ENCODE results near the gene SLC39A11. TPM values are rescaled to one million over a fixed set of nuclear protein-coding genes. Genes with fewer than 3 reads are reported as not detected.

The SLC39A11 gene
- total RNA-seq, 1 donor from 2014 or later: 34.8 TPM

DNA sequence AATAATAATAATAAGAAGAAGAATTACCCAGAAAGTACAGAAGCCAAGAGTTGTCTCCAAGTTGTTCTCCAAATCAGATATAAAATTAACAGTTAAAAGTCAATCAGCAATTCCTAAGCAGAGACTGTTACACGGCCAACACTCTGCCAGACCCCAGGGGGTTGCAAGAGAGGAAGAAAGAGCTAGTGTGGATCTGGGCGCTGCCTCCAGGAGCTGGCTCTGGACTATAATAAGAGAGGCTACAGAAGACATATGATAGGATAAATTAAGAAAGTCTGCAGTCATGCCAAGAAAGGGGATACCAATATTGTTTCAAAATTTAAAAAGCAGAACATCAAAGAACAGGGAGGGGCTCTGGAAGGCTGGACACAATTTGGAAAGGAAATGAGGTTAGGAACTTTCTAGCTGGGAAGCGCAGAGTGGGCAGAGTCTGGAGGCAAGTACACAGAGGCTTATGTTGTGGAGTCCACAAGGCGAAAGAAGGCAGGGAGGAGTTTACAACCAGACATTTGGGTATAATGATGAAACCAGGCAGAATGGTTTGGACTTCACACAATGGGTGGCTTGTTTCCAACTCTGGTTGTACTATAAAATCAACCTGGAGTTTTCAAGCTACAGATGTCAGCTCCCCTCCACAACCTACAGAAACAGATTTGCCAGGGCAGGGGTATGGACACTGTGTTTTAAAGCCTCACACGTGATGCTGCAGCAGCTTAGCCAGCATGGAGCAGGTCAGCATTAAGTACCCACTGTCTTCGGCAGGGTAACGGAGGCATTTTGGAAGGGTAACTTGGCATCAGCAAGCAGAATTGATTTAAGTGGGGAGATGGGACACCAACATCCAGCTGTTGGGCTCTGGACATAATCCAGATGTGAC is 49.4 kb downstream of the SLC39A11 start:
- TF ChIP-seq, protein P1, sequence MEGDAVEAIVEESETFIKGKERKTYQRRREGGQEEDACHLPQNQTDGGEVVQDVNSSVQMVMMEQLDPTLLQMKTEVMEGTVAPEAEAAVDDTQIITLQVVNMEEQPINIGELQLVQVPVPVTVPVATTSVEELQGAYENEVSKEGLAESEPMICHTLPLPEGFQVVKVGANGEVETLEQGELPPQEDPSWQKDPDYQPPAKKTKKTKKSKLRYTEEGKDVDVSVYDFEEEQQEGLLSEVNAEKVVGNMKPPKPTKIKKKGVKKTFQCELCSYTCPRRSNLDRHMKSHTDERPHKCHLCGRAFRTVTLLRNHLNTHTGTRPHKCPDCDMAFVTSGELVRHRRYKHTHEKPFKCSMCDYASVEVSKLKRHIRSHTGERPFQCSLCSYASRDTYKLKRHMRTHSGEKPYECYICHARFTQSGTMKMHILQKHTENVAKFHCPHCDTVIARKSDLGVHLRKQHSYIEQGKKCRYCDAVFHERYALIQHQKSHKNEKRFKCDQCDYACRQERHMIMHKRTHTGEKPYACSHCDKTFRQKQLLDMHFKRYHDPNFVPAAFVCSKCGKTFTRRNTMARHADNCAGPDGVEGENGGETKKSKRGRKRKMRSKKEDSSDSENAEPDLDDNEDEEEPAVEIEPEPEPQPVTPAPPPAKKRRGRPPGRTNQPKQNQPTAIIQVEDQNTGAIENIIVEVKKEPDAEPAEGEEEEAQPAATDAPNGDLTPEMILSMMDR (IDR thresholded peaks at IDR 0.05): no peak
- ChIA-PET POLR2A (no interaction called here), CTCF (no interaction called here)
- Mint-ChIP-seq H3K27ac (no peak overlapping the region), H3K27me3 (no peaks in the 10 kb centered on the region), H3K4me3 (no peak overlapping the region), H3K9me3 (peaks cover 6% of the 10 kb centered on the region), H3K4me1 (peaks cover 4% of the 10 kb centered on the region), H3K36me3 (ENCODE audit: low read depth) (peaks cover 18% of the 10 kb centered on the region)
- ATAC-seq (ENCODE audit: low read depth): no peak
- DNase-seq: no peak
- intact Hi-C loops (cut with micrococcal nuclease): no loop called here

DNA sequence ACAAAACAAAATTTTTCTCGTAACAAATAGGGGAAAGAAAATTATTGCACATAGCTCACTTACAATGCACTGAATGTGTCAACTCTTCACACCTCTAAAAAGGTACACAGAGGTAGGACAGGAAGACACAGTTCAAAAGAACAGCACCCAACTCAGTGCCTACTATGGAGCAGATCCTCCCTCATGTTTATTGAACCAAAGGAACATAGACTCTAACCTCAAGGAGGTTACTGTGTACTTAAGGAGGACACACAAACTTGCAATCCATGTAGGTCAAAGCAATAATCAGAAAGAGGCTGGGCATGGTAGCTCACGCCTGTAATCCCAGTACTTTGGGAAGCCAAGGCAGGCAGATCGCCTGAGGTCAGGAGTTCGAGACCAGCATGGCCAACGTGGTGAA is 50.3 kb downstream of the SLC39A11 start:
- Mint-ChIP-seq H3K4me3 (no peak overlapping the region), H3K27ac (no peak overlapping the region), H3K36me3 (ENCODE audit: low read depth) (peaks cover 22% of the 10 kb centered on the region), H3K4me1 (peaks cover 4% of the 10 kb centered on the region), H3K27me3 (no peaks in the 10 kb centered on the region), H3K9me3 (peaks cover 5% of the 10 kb centered on the region)
- intact Hi-C loops (cut with micrococcal nuclease): no loop called here
- TF ChIP-seq, protein P1 (IDR thresholded peaks at IDR 0.05): no peak
- DNase-seq (no peak), ATAC-seq (ENCODE audit: low read depth) (no peak)
- POLR2A ChIA-PET: no interaction called here
- CTCF ChIA-PET: no interaction called here

DNA sequence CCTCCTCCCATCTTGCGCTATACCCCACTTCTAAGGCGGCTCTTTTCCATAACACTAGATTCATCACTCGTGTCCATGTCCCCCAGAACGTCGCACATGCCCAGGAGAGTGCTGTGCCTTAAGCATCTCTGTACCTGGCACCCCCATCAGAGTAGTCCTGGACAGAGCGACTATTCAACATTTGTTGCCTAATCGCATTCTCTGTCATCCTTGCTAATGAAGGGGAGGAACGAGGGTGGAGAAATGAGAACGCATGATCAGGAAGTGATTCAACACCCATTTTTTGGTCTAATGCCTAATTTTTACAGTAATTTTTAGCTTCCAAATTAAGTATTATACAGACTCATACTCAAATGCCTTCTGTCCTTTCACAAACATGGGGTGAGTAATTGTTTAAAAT is 53.2 kb downstream of the SLC39A11 start:
- ChIA-PET CTCF (no interaction called here), POLR2A (no interaction called here)
- no peak overlapping the region for H3K27ac Mint-ChIP-seq
- H3K4me1 Mint-ChIP-seq: no peaks in the 10 kb centered on the region
- intact Hi-C loops (cut with micrococcal nuclease): no loop called here
- no peaks in the 10 kb centered on the region for H3K27me3 Mint-ChIP-seq
- no peak for DNase-seq
- TF ChIP-seq, protein P1 (IDR thresholded peaks at IDR 0.05): no peak
- peaks cover 24% of the 10 kb centered on the region for H3K36me3 Mint-ChIP-seq (ENCODE audit: low read depth)
- H3K4me3 Mint-ChIP-seq: no peak overlapping the region
- H3K9me3 Mint-ChIP-seq: peaks cover 5% of the 10 kb centered on the region
- no peak for ATAC-seq (ENCODE audit: low read depth)

DNA sequence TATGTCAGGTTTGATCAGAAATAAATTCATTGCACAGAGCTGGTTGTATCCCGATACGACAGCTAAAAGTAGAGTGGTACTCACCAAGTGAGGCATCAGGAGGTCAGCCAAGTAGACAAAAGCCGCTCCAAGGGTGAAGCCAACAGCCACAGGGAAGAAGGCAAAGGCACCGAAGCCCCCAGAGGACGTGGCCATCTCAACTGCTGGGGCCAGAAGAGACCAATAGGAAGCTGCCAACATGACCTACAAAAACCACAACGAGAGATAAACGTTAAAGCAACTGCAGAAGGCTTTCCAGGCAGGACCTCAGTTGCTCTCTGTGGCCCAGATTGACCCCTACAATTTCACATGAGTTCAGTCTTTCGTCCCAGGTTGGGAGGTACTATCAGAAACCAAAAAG is 61.0 kb downstream of the SLC39A11 start:
- Mint-ChIP-seq H3K9me3 (no peaks in the 10 kb centered on the region), H3K36me3 (ENCODE audit: low read depth) (peaks cover 33% of the 10 kb centered on the region), H3K4me1 (no peaks in the 10 kb centered on the region), H3K4me3 (no peak overlapping the region), H3K27me3 (no peaks in the 10 kb centered on the region), H3K27ac (no peak overlapping the region)
- CTCF ChIA-PET: no interaction called here
- POLR2A ChIA-PET: no interaction called here
- intact Hi-C loops (cut with micrococcal nuclease): no loop called here
- TF ChIP-seq, protein P1 (IDR thresholded peaks at IDR 0.05): no peak
- ATAC-seq (ENCODE audit: low read depth) (no peak), DNase-seq (no peak)

DNA sequence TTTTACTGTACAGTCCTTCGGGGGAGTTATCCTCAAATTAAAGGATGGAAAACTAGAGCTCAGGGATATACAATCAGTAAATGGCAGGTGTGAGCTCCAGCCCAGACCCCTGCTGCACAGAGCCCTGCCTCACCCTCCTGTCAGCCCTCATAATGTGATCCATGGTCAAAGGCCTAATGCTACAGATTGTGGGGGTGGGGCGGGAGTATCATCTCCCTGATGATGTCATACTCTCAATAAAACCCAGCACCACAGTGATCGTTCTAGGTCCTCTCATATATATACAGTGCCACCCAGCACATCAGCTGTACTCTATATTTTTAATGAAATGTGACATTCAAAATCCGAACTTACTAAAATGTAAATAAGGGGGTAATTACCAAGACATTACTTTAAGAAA is 61.5 kb downstream of the SLC39A11 start:
- H3K36me3 Mint-ChIP-seq (ENCODE audit: low read depth): peaks cover 36% of the 10 kb centered on the region
- H3K27me3 Mint-ChIP-seq: no peaks in the 10 kb centered on the region
- POLR2A ChIA-PET: no interaction called here
- CTCF ChIA-PET: no interaction called here
- H3K9me3 Mint-ChIP-seq: no peaks in the 10 kb centered on the region
- intact Hi-C loops (cut with micrococcal nuclease): no loop called here
- DNase-seq (no peak), ATAC-seq (ENCODE audit: low read depth) (no peak)
- no peak overlapping the region for H3K4me3 Mint-ChIP-seq
- H3K27ac Mint-ChIP-seq: no peak overlapping the region
- TF ChIP-seq, protein P1 (IDR thresholded peaks at IDR 0.05): no peak
- no peaks in the 10 kb centered on the region for H3K4me1 Mint-ChIP-seq
